NT2/D1 (cell line): ENCODE measurements around the gene GBF1.
"Not testable (repeated sequence)": the region's sequence is repeated elsewhere in the genome, so short reads cannot be mapped to it uniquely, and the experiment has no call there.

Experiments
- DNase-seq: peaks from one replicate; pipeline ENCODE4 v3.0.0-alpha.2; 2011; ENCODE audit warnings: low read depth, low spot score
- H3K27me3 ChIP-seq: 2 replicates; pipeline ENCODE4 v1.6.0; 2011; ENCODE audit warnings: mild to moderate bottlenecking; ENCODE audit not compliant: insufficient read length, insufficient read depth
- H3K36me3 ChIP-seq: 2 replicates; pipeline ENCODE4 v1.6.1; 2011; ENCODE audit warnings: mild to moderate bottlenecking, low read length, mixed read lengths; ENCODE audit not compliant: insufficient read depth, insufficient read length
- H3K4me1 ChIP-seq: 2 replicates; pipeline ENCODE4 v1.5.1; 2011; ENCODE audit not compliant: insufficient read depth, insufficient read length
- H3K4me3 ChIP-seq: 2 replicates; pipeline ENCODE4 v1.5.1; 2011; ENCODE audit warnings: low read depth; ENCODE audit not compliant: insufficient read length
- H3K9ac ChIP-seq: 2 replicates; pipeline ENCODE4 v1.6.0; 2011; ENCODE audit warnings: low read depth; ENCODE audit not compliant: insufficient read length
- H3K9me3 ChIP-seq: 2 replicates; pipeline ENCODE4 v1.5.1; 2011; ENCODE audit warnings: mild to moderate bottlenecking, low read length; ENCODE audit not compliant: insufficient read depth
- SUZ12 ChIP-seq: IDR thresholded peaks from 2 replicates; pipeline ENCODE4 v1.6.1; 2011; ENCODE audit not compliant: insufficient read length, insufficient read depth; ENCODE audit errors: extremely low read depth
- YY1 ChIP-seq: IDR thresholded peaks from 2 replicates; pipeline ENCODE4 v1.6.1; 2011; ENCODE audit not compliant: insufficient read length, insufficient read depth
- ZNF274 ChIP-seq: IDR thresholded peaks from 2 replicates; pipeline ENCODE4 v1.6.1; 2011; ENCODE audit warnings: mild to moderate bottlenecking, low read depth, low read length

Gene GBF1

DNA sequence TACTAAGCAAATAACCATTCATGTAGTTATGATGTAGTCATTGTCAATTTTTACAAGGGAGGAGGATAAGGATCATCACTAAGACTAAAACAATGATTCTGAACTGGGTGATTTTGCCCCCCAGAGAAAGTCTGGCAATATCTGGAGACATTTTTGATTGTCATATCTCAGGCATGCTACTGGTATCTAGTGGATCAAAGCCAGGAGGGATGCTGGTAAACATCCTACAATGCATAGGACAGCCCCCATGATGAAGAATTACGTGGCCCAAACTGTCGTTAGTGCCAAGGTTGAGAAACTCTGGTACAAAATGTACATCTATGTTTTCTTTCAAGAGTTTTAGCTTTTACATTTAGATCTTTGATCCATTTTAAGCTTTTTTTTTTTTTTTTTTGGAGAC lies 57.3 kb downstream of the GBF1 start:
- Histone ChIP-seq H3K9me3 (peaks cover 8% of the 10 kb centered on the region; the same call in 1 of the 2 replicates), H3K9ac (no peak overlapping the region), H3K36me3 (peaks cover 10% of the 10 kb centered on the region), H3K4me3 (no peak overlapping the region), H3K4me1 (no peaks in the 10 kb centered on the region), H3K27me3 (no peaks in the 10 kb centered on the region)
- DNase-seq = no peak
- no peak for TF ChIP-seq YY1
- TF ChIP-seq SUZ12 = no peak
- no peak for TF ChIP-seq ZNF274

DNA sequence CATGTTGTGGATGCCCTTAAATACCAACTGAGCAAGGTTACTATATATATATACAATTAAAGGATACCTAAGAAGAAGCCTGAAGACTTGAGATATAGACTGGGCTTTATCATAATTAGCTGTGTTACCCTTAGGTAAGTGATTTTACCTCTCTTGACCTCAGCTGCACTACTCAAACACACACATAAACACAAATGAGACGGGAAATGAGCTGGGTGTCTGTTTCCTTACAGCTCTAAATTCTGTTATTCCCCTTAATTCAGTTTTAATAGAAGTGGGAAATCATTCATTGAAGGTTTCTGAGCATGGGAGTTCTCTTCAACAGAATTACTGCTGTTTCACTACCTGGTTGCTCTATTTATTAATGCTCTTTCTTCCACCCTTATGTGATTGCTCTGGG lies 60.7 kb downstream of the GBF1 start:
- Histone ChIP-seq H3K4me3 (no peak overlapping the region), H3K27me3 (no peaks in the 10 kb centered on the region), H3K9ac (no peak overlapping the region), H3K36me3 (peaks cover 4% of the 10 kb centered on the region), H3K4me1 (no peaks in the 10 kb centered on the region), H3K9me3 (peaks cover 8% of the 10 kb centered on the region; the same call in 1 of the 2 replicates)
- TF ChIP-seq SUZ12 (no peak), YY1 (no peak), ZNF274 (no peak)
- DNase-seq = no peak

DNA sequence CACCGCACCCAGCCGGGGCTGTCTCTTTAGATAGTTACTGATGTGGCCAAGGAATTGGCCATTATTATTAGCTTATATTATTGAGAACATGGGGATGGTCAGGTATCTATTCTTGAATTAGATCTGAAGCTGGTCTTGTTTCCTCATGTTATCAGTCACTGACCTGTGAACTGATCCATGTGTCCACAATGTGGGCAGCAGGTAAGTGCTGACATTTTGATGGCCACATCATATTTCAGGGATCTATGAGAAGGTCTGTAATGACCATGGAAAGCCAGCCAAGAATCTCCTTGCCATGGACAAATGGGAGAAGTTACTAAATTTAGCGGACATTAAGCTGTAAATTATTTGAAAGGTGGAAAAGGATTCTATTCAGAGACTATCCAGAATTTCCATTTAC lies 61.4 kb downstream of the GBF1 start:
- Histone ChIP-seq H3K9me3 (peaks cover 8% of the 10 kb centered on the region; the same call in 1 of the 2 replicates), H3K9ac (no peak overlapping the region), H3K27me3 (no peaks in the 10 kb centered on the region), H3K36me3 (peaks cover 4% of the 10 kb centered on the region), H3K4me3 (no peak overlapping the region), H3K4me1 (no peaks in the 10 kb centered on the region)
- no peak for DNase-seq
- TF ChIP-seq SUZ12 = no peak
- TF ChIP-seq YY1 = no peak
- no peak for TF ChIP-seq ZNF274

DNA sequence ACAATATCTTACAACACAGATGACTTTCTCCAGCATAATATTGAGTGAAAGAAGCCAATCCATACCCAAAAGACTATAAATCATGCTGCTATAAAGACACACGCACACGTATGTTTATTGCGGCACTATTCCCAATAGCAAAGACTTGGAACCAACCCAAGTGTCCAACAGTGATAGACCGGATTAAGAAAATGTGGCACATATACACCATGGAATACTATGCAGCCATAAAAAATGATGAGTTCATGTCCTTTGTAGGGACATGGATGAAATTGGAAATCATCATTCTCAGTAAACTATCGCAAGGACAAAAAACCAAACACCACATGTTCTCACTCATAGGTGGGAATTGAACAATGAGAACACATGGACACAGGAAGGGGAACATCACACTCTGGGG lies 63.0 kb downstream of the GBF1 start:
- not testable (repeated sequence) for H3K27me3 ChIP-seq, H3K9ac ChIP-seq, H3K4me1 ChIP-seq, DNase-seq, H3K36me3 ChIP-seq, H3K4me3 ChIP-seq, H3K9me3 ChIP-seq

DNA sequence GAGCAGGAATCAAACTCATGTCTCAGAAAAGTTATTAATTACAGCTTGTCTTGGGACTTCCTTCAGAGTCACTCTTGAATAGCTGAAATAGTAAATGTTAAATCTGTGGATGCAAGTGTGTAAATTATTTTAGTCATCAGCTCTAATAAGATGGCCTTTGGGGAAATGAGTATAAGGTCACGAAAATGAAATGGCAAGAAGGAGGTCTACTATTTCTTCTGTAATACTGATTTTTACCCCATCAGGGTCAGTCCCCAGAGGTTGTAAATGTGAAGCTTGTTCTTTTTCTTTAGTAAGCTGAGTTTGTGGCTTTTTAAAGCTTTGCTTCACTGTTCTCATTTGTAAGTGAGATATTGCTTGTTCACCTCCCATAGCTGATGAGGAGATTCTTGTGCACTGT lies 63.9 kb downstream of the GBF1 start:
- Histone ChIP-seq H3K4me1 (peaks cover 3% of the 10 kb centered on the region), H3K9me3 (no peaks in the 10 kb centered on the region)
- TF ChIP-seq ZNF274 (no peak), YY1 (no peak), SUZ12 (no peak)

DNA sequence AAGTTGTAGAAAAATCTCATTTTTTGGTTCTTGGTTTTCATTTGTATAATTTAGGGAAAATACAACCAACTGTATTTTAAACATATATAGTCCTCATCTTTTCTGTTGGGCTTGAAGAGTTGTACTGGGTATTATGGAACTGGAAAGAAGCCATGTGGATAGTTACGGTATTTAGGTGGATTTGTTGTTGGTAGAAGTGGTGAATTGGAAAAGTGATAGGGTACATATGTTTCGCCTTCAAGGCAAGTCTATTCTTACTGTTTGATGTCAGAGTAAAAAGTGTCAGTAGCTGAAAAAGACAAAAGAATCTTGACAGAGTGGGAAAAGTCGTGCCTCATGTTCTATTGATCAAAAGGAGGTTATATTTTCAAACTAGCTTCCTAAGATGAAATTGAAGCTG lies 64.6 kb downstream of the GBF1 start:
- no peak overlapping the region for H3K9ac ChIP-seq
- peaks cover 3% of the 10 kb centered on the region for H3K4me1 ChIP-seq
- H3K9me3 ChIP-seq = no peaks in the 10 kb centered on the region
- peaks cover 6% of the 10 kb centered on the region for H3K36me3 ChIP-seq
- no peak for TF ChIP-seq YY1
- TF ChIP-seq SUZ12 = no peak
- no peak for TF ChIP-seq ZNF274
- DNase-seq = no peak
- H3K4me3 ChIP-seq = no peak overlapping the region
- H3K27me3 ChIP-seq = no peaks in the 10 kb centered on the region

More for the DNA sequence above, 63.9 kb downstream of the GBF1 start:
- Histone ChIP-seq H3K27me3 (no peaks in the 10 kb centered on the region), H3K4me3 (no peak overlapping the region), H3K9ac (no peak overlapping the region), H3K36me3 (peaks cover 4% of the 10 kb centered on the region)
- DNase-seq = no peak

DNA sequence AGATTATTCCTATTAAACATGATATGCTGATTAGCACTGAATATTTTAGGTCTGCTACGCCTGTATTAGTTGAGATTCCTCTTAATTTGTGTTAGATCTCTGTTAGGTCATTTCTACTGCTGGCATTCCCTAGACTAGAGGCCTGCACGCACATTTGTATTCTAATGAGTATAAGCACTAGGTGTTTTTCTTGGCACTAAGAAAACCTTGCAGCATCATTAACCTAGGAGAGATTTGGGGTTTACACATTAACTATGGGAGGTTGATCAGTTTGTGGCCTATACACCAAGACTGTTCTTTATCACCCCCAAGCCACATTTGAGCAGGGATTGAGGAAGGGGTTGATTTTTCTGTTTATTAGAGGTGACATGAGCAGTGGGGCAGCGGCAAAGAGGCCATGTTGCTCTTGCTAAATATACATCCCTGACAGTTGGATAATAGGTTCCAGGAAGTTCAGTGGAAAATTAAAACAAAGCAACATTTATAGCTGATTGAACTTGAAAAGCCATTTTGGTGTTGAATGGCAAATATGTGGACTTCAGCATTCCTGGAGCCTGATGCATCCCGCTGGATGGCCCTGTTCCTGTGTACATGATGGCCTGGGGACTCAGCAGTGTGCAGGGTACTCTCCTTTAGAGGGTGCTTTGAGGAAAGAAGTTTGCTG lies 65.2 kb downstream of the GBF1 start:
- DNase-seq = no peak
- Histone ChIP-seq H3K4me3 (no peak overlapping the region), H3K36me3 (peaks cover 12% of the 10 kb centered on the region), H3K9me3 (no peaks in the 10 kb centered on the region), H3K27me3 (no peaks in the 10 kb centered on the region), H3K9ac (no peak overlapping the region), H3K4me1 (peaks cover 3% of the 10 kb centered on the region)
- TF ChIP-seq ZNF274 = no peak
- no peak for TF ChIP-seq YY1
- no peak for TF ChIP-seq SUZ12

DNA sequence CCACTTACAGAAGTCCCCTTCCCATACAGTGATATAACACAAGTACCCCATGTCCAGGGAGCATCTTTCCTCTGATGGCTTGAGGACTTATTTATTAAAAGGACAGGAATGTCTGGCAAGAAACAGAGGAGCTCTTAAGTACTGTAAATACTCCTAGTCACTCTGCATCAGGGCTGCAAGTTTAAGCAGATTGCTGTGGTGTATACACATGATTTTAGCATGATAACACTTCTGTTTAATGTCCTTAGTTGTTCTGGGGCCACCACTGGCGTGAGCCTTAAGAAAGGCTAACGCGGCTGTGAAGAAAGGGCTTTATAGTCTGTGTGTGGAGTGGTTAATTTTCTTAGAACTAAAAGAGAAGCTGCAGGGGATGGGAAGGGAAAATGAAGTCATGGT lies 65.7 kb downstream of the GBF1 start:
- no peak for TF ChIP-seq ZNF274
- TF ChIP-seq SUZ12 = no peak
- TF ChIP-seq YY1 = no peak

More for the DNA sequence above, 65.7 kb downstream of the GBF1 start:
- Histone ChIP-seq H3K27me3 (no peaks in the 10 kb centered on the region), H3K4me3 (no peak overlapping the region), H3K9ac (no peak overlapping the region), H3K4me1 (peaks cover 3% of the 10 kb centered on the region), H3K36me3 (peaks cover 13% of the 10 kb centered on the region), H3K9me3 (no peaks in the 10 kb centered on the region)
- DNase-seq = no peak
